SK-N-MC (cell line): Measurements from ENCODE around the gene CDK2.

Experiments
- EZH2 ChIP-seq: fragments of 200-600 bp; sonication (generic); IDR thresholded peaks from one replicate; pipeline ENCODE4 v1.6.1; 2017; ENCODE audit warnings: antibody characterized with exemption
- FOXP2 ChIP-seq: optimal IDR thresholded peaks from 2 replicates; pipeline ENCODE3; 2011; ENCODE audit warnings: mild to moderate bottlenecking, moderate library complexity; ENCODE audit not compliant: insufficient read depth; ENCODE audit errors: extremely low read length, control extremely low read depth
- POLR2AphosphoS5 ChIP-seq: IDR thresholded peaks from 2 replicates; pipeline ENCODE4 v1.6.1; 2012; ENCODE audit warnings: mild to moderate bottlenecking, low read depth, low read length, borderline replicate concordance

DNA sequence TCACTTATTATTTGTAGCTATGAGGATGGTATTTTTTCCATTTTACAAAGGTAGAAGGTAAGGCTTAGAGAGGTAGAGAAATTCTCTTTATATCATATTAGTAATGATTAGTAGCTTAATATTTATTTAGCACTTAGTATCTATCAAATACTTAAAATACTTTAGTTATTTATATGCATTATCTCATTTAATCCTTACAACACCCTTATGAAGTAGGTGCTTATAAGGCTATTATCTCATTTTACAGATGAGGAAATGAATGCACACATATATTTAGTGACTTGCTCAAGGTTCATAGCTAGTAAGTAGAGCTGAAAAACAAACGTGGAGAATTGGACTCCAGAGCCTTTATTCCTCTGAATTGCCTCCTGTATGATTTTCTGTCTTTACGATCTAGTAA lies 18.2 kb downstream of the CDK2 start:
- TF ChIP-seq FOXP2 (no peak), EZH2 (no peak), POLR2AphosphoS5 (no peak)
